ENCODE measurements around the gene ACTN4.

Gene ACTN4

DNA sequence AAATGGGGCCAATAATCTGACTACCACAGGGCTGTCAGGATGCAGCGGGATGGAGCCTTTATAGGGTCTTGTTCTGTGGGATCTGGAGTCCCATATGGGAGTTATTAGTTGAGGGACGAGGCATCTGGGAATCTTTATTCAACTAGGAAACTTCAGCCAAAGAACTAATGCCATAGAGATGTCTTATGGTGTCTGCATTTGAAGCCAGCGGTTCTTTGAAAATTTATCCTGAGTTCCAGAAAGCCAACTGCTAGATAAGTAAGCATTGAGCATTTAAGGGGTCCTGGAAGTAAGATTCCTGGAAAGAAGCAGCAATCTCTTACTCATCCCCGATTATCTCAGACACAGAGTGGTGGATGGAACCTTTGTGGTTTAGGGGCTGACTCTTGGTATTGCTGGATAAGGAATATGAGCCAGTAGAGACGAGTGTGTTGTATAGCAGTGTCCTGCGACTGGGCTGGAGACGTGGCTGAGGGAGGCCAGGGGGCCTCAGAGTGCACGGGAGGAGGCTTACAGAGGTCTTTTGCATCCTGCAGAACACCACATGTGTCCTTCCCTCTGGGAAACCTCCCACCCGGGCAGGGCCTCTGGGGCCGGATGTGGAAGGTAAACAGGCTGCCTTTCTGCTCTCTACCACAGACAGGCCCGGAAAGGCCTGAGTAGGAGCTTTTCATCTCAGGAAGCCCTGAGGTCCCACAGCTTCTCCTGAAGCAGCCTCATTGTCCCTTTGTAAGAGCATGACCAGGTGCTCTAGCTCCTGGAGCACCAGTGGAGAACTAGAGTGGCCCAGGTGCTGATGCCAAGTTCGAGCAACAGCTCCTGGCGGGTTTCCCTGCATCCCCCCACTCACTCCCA lies 28.8 kb downstream of the ACTN4 start:
- Mint-ChIP-seq H3K4me3 (peak overlapping the region in 2 of 3 experiments; percentile 21 to 28), H3K9me3 (no peaks in the 10 kb centered on the region), H3K27me3 (ENCODE audit: low read depth) (no peaks in the 10 kb centered on the region), H3K4me1 (peaks cover 74% of the 10 kb centered on the region), H3K36me3 (ENCODE audit: low read depth) (peaks cover 22% of the 10 kb centered on the region), H3K27ac (peak overlapping the region; percentile 91 to 99 (median 99))
- TF ChIP-seq, protein P1, sequence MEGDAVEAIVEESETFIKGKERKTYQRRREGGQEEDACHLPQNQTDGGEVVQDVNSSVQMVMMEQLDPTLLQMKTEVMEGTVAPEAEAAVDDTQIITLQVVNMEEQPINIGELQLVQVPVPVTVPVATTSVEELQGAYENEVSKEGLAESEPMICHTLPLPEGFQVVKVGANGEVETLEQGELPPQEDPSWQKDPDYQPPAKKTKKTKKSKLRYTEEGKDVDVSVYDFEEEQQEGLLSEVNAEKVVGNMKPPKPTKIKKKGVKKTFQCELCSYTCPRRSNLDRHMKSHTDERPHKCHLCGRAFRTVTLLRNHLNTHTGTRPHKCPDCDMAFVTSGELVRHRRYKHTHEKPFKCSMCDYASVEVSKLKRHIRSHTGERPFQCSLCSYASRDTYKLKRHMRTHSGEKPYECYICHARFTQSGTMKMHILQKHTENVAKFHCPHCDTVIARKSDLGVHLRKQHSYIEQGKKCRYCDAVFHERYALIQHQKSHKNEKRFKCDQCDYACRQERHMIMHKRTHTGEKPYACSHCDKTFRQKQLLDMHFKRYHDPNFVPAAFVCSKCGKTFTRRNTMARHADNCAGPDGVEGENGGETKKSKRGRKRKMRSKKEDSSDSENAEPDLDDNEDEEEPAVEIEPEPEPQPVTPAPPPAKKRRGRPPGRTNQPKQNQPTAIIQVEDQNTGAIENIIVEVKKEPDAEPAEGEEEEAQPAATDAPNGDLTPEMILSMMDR (IDR thresholded peaks at IDR 0.05; ENCODE audit: unreplicated experiment in 3 of 3) = no peak

DNA sequence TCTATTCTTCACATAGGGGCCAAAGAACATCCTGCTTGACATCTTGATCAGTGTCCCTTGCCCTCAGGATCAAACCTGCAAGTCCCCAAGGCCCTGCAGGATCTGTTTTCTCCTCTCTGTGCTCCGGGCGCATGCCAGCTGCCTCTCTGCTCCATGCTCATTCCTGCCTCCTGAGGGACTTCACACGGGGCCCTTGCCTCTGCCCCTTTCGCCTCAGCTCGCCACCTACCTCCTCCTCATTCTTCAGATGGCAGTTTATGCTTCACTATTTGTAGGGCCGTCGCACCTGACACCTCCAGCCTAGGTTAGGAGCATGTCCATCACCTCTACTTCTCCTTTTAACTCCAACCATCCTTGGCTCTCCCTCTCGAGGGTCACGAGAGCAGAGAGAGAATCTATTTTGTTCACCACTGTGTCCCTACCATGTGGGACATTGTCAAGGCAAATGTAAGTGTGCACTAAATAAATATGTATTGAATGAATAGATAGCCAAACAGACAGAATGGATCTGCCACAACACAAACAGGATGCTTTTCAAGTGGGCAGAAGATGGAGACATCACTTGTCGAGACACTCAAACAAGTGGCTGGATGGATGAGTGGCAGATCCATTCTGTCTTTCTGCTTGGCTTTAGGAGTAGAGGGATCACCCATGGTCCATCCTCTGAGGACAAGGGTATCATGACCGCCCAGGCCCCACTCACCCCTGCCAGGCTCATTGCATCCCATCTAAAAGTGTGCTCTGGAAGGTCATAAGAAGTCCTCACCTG lies 29.6 kb downstream of the ACTN4 start:
- no peaks in the 10 kb centered on the region for H3K9me3 Mint-ChIP-seq
- H3K36me3 Mint-ChIP-seq (ENCODE audit: low read depth) = peaks cover 27% of the 10 kb centered on the region
- peak overlapping the region in 1 of 3 experiments; percentile 19 for H3K4me3 Mint-ChIP-seq
- H3K4me1 Mint-ChIP-seq = peaks cover 71% of the 10 kb centered on the region
- peak overlapping the region; percentile 91 to 99 (median 99) for H3K27ac Mint-ChIP-seq
- TF ChIP-seq, protein P1 (IDR thresholded peaks at IDR 0.05; ENCODE audit: unreplicated experiment in 3 of 3) = no peak
- no peaks in the 10 kb centered on the region for H3K27me3 Mint-ChIP-seq (ENCODE audit: low read depth)

DNA sequence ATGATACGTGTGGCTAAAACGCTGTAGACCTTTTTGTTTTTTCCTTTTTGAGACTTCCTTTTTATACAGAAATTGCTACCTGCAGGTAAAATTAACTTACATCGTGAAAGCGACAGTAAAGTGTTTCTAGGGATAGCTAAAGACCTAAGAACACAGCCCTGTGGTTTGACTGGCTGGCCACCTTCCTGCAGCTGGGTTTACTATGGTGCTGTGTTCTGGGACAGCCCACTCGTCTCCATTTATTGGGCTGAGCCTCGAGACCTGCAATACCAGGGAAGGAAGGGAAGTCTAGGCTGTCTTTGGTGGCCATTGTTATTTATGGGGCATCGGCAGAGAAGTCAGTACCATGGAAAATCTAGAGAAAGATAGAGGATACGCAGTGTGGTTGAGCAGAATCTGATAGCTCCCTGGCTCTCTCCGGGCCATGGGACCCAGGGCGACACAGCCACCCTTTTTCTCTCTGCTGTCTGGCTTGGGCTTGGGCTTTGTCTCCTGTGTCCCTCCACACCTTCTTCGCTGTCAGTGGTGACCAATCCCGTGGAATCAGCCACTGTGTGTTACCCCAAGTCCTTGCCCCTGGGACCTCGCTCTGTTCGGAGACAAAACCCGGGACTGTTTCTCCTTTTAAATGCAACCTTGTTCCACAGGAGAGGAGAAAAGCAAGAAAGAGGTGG lies 30.9 kb downstream of the ACTN4 start:
- Mint-ChIP-seq H3K9me3 (no peaks in the 10 kb centered on the region), H3K27ac (peak overlapping the region; percentile 57 to 91 (median 76)), H3K4me3 (no peak overlapping the region), H3K36me3 (ENCODE audit: low read depth) (peaks cover 34% of the 10 kb centered on the region), H3K4me1 (peaks cover 81% of the 10 kb centered on the region), H3K27me3 (ENCODE audit: low read depth) (no peaks in the 10 kb centered on the region)
- TF ChIP-seq, protein P1 (IDR thresholded peaks at IDR 0.05; ENCODE audit: unreplicated experiment in 3 of 3) = no peak

DNA sequence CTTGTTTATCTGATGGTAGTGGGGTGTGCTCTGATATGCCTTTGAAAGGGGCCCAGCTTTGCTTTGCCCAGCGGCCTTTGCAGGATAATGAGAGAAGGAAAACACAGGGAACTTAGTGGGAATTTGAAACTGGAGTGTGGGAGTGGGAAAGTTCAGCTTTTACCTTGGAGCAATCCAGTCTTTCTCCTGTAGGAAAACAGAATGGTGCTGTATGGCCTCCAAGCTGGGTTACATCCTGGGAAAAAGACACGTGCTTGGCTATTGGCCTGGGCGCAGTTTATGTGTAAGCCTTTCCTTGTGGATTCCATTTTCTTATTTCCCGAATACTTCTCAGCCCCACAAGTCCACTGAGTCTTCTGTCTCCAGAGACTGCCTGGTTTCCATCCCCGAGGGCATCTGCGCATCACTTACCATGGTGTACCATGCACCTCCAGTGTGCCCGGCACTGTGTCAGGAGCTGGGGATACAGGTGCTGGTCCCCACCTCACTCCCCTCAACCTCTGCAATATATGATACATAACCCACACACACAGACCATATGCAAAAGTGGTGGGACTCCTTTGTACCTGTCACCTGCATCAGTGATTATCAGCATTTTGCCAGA lies 31.5 kb downstream of the ACTN4 start:
- Mint-ChIP-seq H3K9me3 (no peaks in the 10 kb centered on the region), H3K36me3 (ENCODE audit: low read depth) (peaks cover 37% of the 10 kb centered on the region), H3K27me3 (ENCODE audit: low read depth) (no peaks in the 10 kb centered on the region), H3K27ac (peak overlapping the region; percentile 57 to 91 (median 76)), H3K4me3 (peak overlapping the region in 1 of 3 experiments; percentile 40), H3K4me1 (peaks cover 85% of the 10 kb centered on the region)
- TF ChIP-seq, protein P1 (IDR thresholded peaks at IDR 0.05; ENCODE audit: unreplicated experiment in 3 of 3) = no peak

DNA sequence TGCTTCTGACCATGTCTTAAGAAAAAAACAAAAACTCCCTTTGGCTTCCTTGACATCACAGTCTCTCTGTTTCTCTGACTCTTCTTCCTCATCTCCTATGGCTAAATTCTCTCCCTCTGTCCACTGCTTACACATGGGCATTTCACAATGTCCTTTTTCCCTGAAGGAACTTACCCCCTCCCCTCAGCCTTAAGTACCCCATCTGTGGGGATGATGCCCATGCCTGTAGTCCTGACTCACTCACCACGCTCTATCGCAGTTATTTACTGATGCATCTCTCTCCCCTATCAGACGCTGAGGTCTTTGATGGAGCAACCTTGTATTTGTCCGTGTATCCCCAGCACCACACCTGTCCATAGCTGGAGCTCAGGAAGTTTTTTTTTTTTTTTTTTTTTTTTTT lies 32.4 kb downstream of the ACTN4 start:
- H3K4me1 Mint-ChIP-seq = peaks cover 85% of the 10 kb centered on the region
- peak overlapping the region; percentile 57 to 81 (median 71) for H3K27ac Mint-ChIP-seq
- H3K4me3 Mint-ChIP-seq = peak overlapping the region in 2 of 3 experiments; percentile 4 to 18
- H3K36me3 Mint-ChIP-seq (ENCODE audit: low read depth) = peaks cover 37% of the 10 kb centered on the region
- H3K27me3 Mint-ChIP-seq (ENCODE audit: low read depth) = no peaks in the 10 kb centered on the region
- TF ChIP-seq, protein P1 (IDR thresholded peaks at IDR 0.05; ENCODE audit: unreplicated experiment in 3 of 3) = no peak
- no peaks in the 10 kb centered on the region for H3K9me3 Mint-ChIP-seq
